K562 (cell line): ENCODE measurements around the gene TMEM266. TPM values are rescaled to one million over a fixed set of nuclear protein-coding genes. Genes with fewer than 3 reads are reported as not detected.

Experiments used
- ATAC-seq: fragments of 200-7000 bp; cut with Tn5 transposase; 3 replicates; pipeline ENCODE4 v1.9.1; 2020; ENCODE audit warnings: moderate library complexity
- BruUV-seq: library from RNA; stranded (reverse); fragments of 400-500 nt; replicated peaks from 2 replicates; lab custom pipeline; 2021; lab: Mats Ljungman, UMichigan
- CTCF ChIA-PET: fragments of 300-600 bp; formaldehyde crosslinking; extraction: SDS; loops from one replicate; lab custom pipeline; 2021; ENCODE audit warnings: low intra/inter-chr PET ratio; lab: Yijun Ruan, JAX
- POLR2A ChIA-PET: fragments of 300-600, 350-650 bp; sonication (Branson Sonifier 250); formaldehyde crosslinking; extraction: SDS; loops from one replicate; lab custom pipeline; 2021; ENCODE audit warnings: antibody characterized with exemption, inconsistent platforms; lab: Yijun Ruan, JAX
- DNase-seq, 4 experiments: peaks; one replicate each; pipeline versions ENCODE4 v3.0.0 to v3.0.0-alpha.2; 2011 to 2018; ENCODE audit warnings: low spot score in 3 of 4, mixed read lengths in 3 of 4; ENCODE audit errors: extremely low read depth in 1 of 4
- FAIRE-seq: peaks from 2 replicates; lab custom pipeline; 2011; peaks lifted over from hg19 to GRCh38; lab: Jason Lieb, UNC
- H2AFZ ChIP-seq: 2 replicates; pipeline ENCODE4 v1.6.0; 2011; ENCODE audit warnings: low read depth, low read length, control low read depth, inconsistent platforms
- H3K27ac ChIP-seq: fragments of 200-600 bp; 3 replicates; pipeline ENCODE4 v1.8.0; 2011; ENCODE audit warnings: low read depth, mild to moderate bottlenecking, control low read depth, inconsistent platforms, low read length, moderate library complexity, mixed read lengths; ENCODE audit errors: extremely low read depth
- H3K27me3 ChIP-seq, 2 experiments: fragments of 300-600 bp in 1 of 2; 2 replicates in 1 of 2; 3 replicates in 1 of 2; pipeline versions ENCODE4 v1.6.0 to v1.8.0; 2011; ENCODE audit warnings: inconsistent platforms in 2 of 2, low read length in 2 of 2, mild to moderate bottlenecking in 1 of 2, mixed read lengths in 1 of 2, moderate library complexity in 1 of 2; ENCODE audit not compliant: control insufficient read depth in 2 of 2, insufficient read depth in 2 of 2
- H3K36me3 ChIP-seq: fragments of 300-600 bp; 3 replicates; pipeline ENCODE4 v1.8.0; 2011; ENCODE audit warnings: mild to moderate bottlenecking, low read length, inconsistent platforms; ENCODE audit not compliant: control insufficient read depth, insufficient read depth
- H3K4me1 ChIP-seq, 2 experiments: fragments of 200-600 bp in 1 of 2; replicated peaks in 1 of 2; 2 replicates in 1 of 2; 3 replicates in 1 of 2; pipeline versions ENCODE4 v1.5.1 to v1.8.0; 2011; ENCODE audit warnings: inconsistent platforms in 2 of 2, low read length in 2 of 2, mild to moderate bottlenecking in 1 of 2, mixed read lengths in 1 of 2, moderate library complexity in 1 of 2; ENCODE audit not compliant: control insufficient read depth in 2 of 2, insufficient read depth in 2 of 2
- H3K4me2 ChIP-seq: 2 replicates; pipeline ENCODE4 v1.6.1; 2011; ENCODE audit warnings: low read length, control low read depth, inconsistent platforms, mixed read lengths; ENCODE audit not compliant: insufficient read depth
- H3K4me3 ChIP-seq: fragments of 200-600 bp; sonication (generic), shearing (Covaris generic); 2 replicates; pipeline ENCODE4 v1.5.1; 2016; ENCODE audit warnings: control low read depth, inconsistent platforms
- H3K79me2 ChIP-seq: fragments of 200-600 bp; 3 replicates; pipeline ENCODE4 v1.8.0; 2011; ENCODE audit warnings: low read length, inconsistent platforms; ENCODE audit not compliant: control insufficient read depth, insufficient read depth
- H3K9ac ChIP-seq, 2 experiments: 2 replicates each; pipeline versions ENCODE4 v1.6.0 to v1.6.1; 2011; ENCODE audit warnings: low read depth in 2 of 2, low read length in 2 of 2, control low read depth in 1 of 2, inconsistent platforms in 1 of 2, mild to moderate bottlenecking in 1 of 2, mixed read lengths in 1 of 2; ENCODE audit not compliant: insufficient read depth in 1 of 2
- H3K9me1 ChIP-seq: one replicate; pipeline ENCODE4 v1.6.0; 2011; ENCODE audit warnings: inconsistent platforms, mild to moderate bottlenecking, low read length, moderate library complexity; ENCODE audit not compliant: control insufficient read depth, insufficient read depth
- H3K9me3 ChIP-seq: replicated peaks from 2 replicates; pipeline ENCODE4 v1.5.1; 2011; ENCODE audit warnings: low read depth, low read length, inconsistent platforms; ENCODE audit not compliant: control insufficient read depth, insufficient read depth
- H4K20me1 ChIP-seq: replicated peaks from 2 replicates; pipeline ENCODE4 v1.6.1; 2011; ENCODE audit warnings: low read length, inconsistent platforms, mixed read lengths; ENCODE audit not compliant: control insufficient read depth, insufficient read depth
- CEBPG ChIP-seq, 3 experiments: fragments of 200-800 bp in 1 of 3; sonication (Bioruptor generic) in 1 of 3; sonication (generic) in 1 of 3; formaldehyde crosslinking in 1 of 3; IDR thresholded peaks in 2 of 3; conservative IDR thresholded peaks in 1 of 3; 2 replicates each; pipeline versions ENCODE4 v1.6.1 to v1.8.0; 2016 to 2022; ENCODE audit warnings: missing compliant biosample characterization in 2 of 3, missing genetic modification characterization in 2 of 3, mild to moderate bottlenecking in 1 of 3, missing genetic modification reagents in 1 of 3
- DNMT1 ChIP-seq: fragments of 450-650 bp; IDR thresholded peaks from 2 replicates; pipeline ENCODE4 v1.6.1; 2016; ENCODE audit warnings: antibody characterized with exemption, mild to moderate bottlenecking
- MCM2 ChIP-seq: fragments of 450-650 bp; IDR thresholded peaks from 2 replicates; pipeline ENCODE4 v1.6.1; 2017; ENCODE audit warnings: low read depth, mild to moderate bottlenecking
- TAF7 ChIP-seq: fragments of 450-650 bp; IDR thresholded peaks from 2 replicates; pipeline ENCODE4 v1.6.1; 2016; ENCODE audit warnings: missing genetic modification characterization, missing compliant biosample characterization
- U2AF2 ChIP-seq: fragments of 200-400 bp; formaldehyde crosslinking; optimal IDR thresholded peaks from 2 replicates; pipeline ENCODE3; 2017; ENCODE audit warnings: low read depth, mild to moderate bottlenecking, low read length
- ZBTB12 ChIP-seq: fragments of 250-450 bp; sonication (Bioruptor Pico); IDR thresholded peaks from 2 replicates; pipeline ENCODE4 v1.4.0; 2020
- ZNF561 ChIP-seq: fragments of 450-650 bp; formaldehyde crosslinking; conservative IDR thresholded peaks from 2 replicates; pipeline ENCODE4 v1.4.0; 2020; ENCODE audit warnings: mild to moderate bottlenecking, moderate library complexity
- ZNF778 ChIP-seq: fragments of 450-650 bp; formaldehyde crosslinking; IDR thresholded peaks from 2 replicates; pipeline ENCODE4 v1.4.0; 2020; ENCODE audit warnings: mild to moderate bottlenecking, moderate library complexity
- ZNF79 ChIP-seq: fragments of 250-450 bp; sonication (Bioruptor Pico); IDR thresholded peaks from 2 replicates; pipeline ENCODE4 v1.4.0; 2020; ENCODE audit warnings: low read depth, mild to moderate bottlenecking, moderate library complexity
- WGBS: fragments of 100-300 bp; shearing (Covaris generic); methylation state at CpG from one replicate; pipeline ENCODE4 v1.1.6; 2016; ENCODE audit warnings: low coverage, mixed read lengths; ENCODE audit not compliant: insufficient coverage; ENCODE audit errors: missing lambda C conversion rate; 5-methylcytosine and 5-hydroxymethylcytosine counted together
- in situ Hi-C: fragments of 300-500 bp; cut with MboI; formaldehyde crosslinking; loops from 4 replicates; pipeline ENCODE4 v1.15.0; 2018; ENCODE audit warnings: inconsistent platforms, mixed read lengths
- intact Hi-C: fragments of 100-400 bp; cut with micrococcal nuclease; formaldehyde crosslinking; loops from 2 replicates; pipeline ENCODE4 v1.14.2; 2022
- polyA plus RNA-seq, 8 experiments: library from polyadenylated mRNA; depleted of rRNA in 4 of 8; stranded (reverse) in 5 of 8; unstranded in 3 of 8; fragments of >200 nt; fragmentation: Nextera tagmentation in 2 of 8; fragmentation: Illumina TruSeq in 1 of 8; extraction: Ambion mirVana in 2 of 8; extraction: Trizol in 1 of 8; gene quantifications; 2 replicates each; pipeline versions ENCODE4 v1.2.1 to v1.2.3, GENCODE V29; 2011 to 2014; ENCODE audit warnings: inconsistent platforms in 1 of 8, missing spikeins in 1 of 8
- total RNA-seq, 7 experiments: library from RNA; depleted of rRNA in 6 of 7; stranded (reverse); fragments of >200 nt in 6 of 7; fragmentation: Illumina TruSeq in 2 of 7; extraction: Trizol in 2 of 7; gene quantifications; 2 replicates each; pipeline versions ENCODE4 v1.2.1 to v1.2.3, GENCODE V29; 2011 to 2021; ENCODE audit warnings: low replicate concordance in 1 of 7
- TF ChIP-seq, protein P1 (sequence below): fragments of 250-450 bp; sonication (Bioruptor Pico); IDR thresholded peaks from 2 replicates; pipeline ENCODE4 v1.4.0; 2020

Gene TMEM266
- total and polyA plus RNA-seq, 9 of the 15 experiments (the other 6 are each of a cell fraction or from before 2014, with no cell fraction given) = not detected

- peaks cover 65% of the 10 kb centered on the region for H3K36me3 ChIP-seq
- H3K9me3 ChIP-seq = no peaks in the 10 kb centered on the region
Measured at GRCh38 chr15:76222159-76222558, 162.4 kb downstream of the TMEM266 start.

More at GRCh38 chr15:76222159-76222558, 162.4 kb downstream of the TMEM266 start:
- BruUV-seq = no TSS peak
- intact Hi-C loops (no loop called here), in situ Hi-C loops (no loop called here)
- Histone ChIP-seq H3K9ac (no peak overlapping the region), H3K27ac (no peak overlapping the region), H3K4me3 (no peak overlapping the region), H2AFZ (no peak overlapping the region), H3K27me3 (no peaks in the 10 kb centered on the region), H4K20me1 (no peaks in the 10 kb centered on the region), H3K4me1 (no peaks in the 10 kb centered on the region), H3K79me2 (no peaks in the 10 kb centered on the region), H3K9me1 (no peaks in the 10 kb centered on the region), H3K4me2 (no peak overlapping the region)
- CTCF ChIA-PET = no interaction called here
- DNase-seq (no peak), ATAC-seq (no peak), FAIRE-seq (no peak)
- POLR2A ChIA-PET = no interaction called here
- WGBS = 95% methylated on average over 4 of the region's 4 CpGs
- TF ChIP-seq ZBTB12 (no peak), DNMT1 (no peak), U2AF2 (no peak), MCM2 (no peak), CEBPG (CRISPR knock-in tag; IDR thresholded peaks at IDR 0.05) (no peak), CEBPG (tag; conservative IDR thresholded peaks at IDR 0.05 in 1 of 2, IDR thresholded peaks at IDR 0.05 in 1 of 2) (no peak), ZNF79 (CRISPR knock-in tag) (no peak), TAF7 (tag) (no peak), ZNF561 (CRISPR knock-in tag) (no peak), ZNF778 (CRISPR knock-in tag) (no peak)
- TF ChIP-seq, protein P1, sequence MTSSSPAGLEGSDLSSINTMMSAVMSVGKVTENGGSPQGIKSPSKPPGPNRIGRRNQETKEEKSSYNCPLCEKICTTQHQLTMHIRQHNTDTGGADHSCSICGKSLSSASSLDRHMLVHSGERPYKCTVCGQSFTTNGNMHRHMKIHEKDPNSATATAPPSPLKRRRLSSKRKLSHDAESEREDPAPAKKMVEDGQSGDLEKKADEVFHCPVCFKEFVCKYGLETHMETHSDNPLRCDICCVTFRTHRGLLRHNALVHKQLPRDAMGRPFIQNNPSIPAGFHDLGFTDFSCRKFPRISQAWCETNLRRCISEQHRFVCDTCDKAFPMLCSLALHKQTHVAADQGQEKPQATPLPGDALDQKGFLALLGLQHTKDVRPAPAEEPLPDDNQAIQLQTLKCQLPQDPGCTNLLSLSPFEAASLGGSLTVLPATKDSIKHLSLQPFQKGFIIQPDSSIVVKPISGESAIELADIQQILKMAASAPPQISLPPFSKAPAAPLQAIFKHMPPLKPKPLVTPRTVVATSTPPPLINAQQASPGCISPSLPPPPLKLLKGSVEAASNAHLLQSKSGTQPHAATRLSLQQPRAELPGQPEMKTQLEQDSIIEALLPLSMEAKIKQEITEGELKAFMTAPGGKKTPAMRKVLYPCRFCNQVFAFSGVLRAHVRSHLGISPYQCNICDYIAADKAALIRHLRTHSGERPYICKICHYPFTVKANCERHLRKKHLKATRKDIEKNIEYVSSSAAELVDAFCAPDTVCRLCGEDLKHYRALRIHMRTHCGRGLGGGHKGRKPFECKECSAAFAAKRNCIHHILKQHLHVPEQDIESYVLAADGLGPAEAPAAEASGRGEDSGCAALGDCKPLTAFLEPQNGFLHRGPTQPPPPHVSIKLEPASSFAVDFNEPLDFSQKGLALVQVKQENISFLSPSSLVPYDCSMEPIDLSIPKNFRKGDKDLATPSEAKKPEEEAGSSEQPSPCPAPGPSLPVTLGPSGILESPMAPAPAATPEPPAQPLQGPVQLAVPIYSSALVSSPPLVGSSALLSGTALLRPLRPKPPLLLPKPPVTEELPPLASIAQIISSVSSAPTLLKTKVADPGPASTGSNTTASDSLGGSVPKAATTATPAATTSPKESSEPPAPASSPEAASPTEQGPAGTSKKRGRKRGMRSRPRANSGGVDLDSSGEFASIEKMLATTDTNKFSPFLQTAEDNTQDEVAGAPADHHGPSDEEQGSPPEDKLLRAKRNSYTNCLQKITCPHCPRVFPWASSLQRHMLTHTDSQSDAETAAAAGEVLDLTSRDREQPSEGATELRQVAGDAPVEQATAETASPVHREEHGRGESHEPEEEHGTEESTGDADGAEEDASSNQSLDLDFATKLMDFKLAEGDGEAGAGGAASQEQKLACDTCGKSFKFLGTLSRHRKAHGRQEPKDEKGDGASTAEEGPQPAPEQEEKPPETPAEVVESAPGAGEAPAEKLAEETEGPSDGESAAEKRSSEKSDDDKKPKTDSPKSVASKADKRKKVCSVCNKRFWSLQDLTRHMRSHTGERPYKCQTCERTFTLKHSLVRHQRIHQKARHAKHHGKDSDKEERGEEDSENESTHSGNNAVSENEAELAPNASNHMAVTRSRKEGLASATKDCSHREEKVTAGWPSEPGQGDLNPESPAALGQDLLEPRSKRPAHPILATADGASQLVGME (CRISPR knock-in tag) = no peak
